ENCODE data around the gene ARPC1A.
"Not testable (repeated sequence)": the region's sequence is repeated elsewhere in the genome, so short reads cannot be mapped to it uniquely, and the experiment has no call there.

Gene ARPC1A

GRCh38 chr7:99325592-99326407 is at the start of gene ARPC1A:
Gene ARPC1A (plus strand): TSS chr7:99325898. CDS start chr7:99333354, 7,456 bp downstream.
- peak; percentile 96 for DNase-seq (ENCODE audit: low spot score)

GRCh38 chr7:99278180-99278579 is 47.5 kb upstream of the ARPC1A start:
- DNase-seq (ENCODE audit: low spot score) = no peak

GRCh38 chr7:99284165-99284564 is 41.5 kb upstream of the ARPC1A start:
- not testable (repeated sequence) for DNase-seq (ENCODE audit: low spot score)

- no peak for DNase-seq (ENCODE audit: low spot score)
Measured at GRCh38 chr7:99287779-99288534, 37.7 kb upstream of the ARPC1A start.

- no peak for DNase-seq (ENCODE audit: low spot score)
Measured at GRCh38 chr7:99289185-99289584, 36.5 kb upstream of the ARPC1A start.

GRCh38 chr7:99290148-99290547 is 35.5 kb upstream of the ARPC1A start:
- not testable (repeated sequence) for DNase-seq (ENCODE audit: low spot score)

- no peak for DNase-seq (ENCODE audit: low spot score)
Measured at GRCh38 chr7:99290980-99291607, 34.6 kb upstream of the ARPC1A start.

GRCh38 chr7:99292127-99292526 is 33.6 kb upstream of the ARPC1A start:
- DNase-seq (ENCODE audit: low spot score) = no peak

- no peak for DNase-seq (ENCODE audit: low spot score)
Measured at GRCh38 chr7:99293167-99293566, 32.5 kb upstream of the ARPC1A start.

GRCh38 chr7:99293650-99294049 is 32.0 kb upstream of the ARPC1A start:
- DNase-seq (ENCODE audit: low spot score) = no peak

GRCh38 chr7:99296471-99296870 is 29.2 kb upstream of the ARPC1A start:
- no peak for DNase-seq (ENCODE audit: low spot score)

GRCh38 chr7:99301496-99301895 is 24.2 kb upstream of the ARPC1A start:
- no peak for DNase-seq (ENCODE audit: low spot score)

- DNase-seq (ENCODE audit: low spot score) = no peak
Measured at GRCh38 chr7:99305473-99306260, 20.0 kb upstream of the ARPC1A start.

GRCh38 chr7:99308461-99309074 is 17.1 kb upstream of the ARPC1A start:
- peak; percentile 46 for DNase-seq (ENCODE audit: low spot score)

GRCh38 chr7:99309111-99309510 is 16.6 kb upstream of the ARPC1A start:
- DNase-seq (ENCODE audit: low spot score) = no peak

- DNase-seq (ENCODE audit: low spot score) = no peak
Measured at GRCh38 chr7:99310004-99310403, 15.7 kb upstream of the ARPC1A start.

- no peak for DNase-seq (ENCODE audit: low spot score)
Measured at GRCh38 chr7:99311702-99312101, 14.0 kb upstream of the ARPC1A start.

GRCh38 chr7:99312316-99313203 is 13.1 kb upstream of the ARPC1A start:
- peak; percentile 65 for DNase-seq (ENCODE audit: low spot score)

- DNase-seq (ENCODE audit: low spot score) = no peak
Measured at GRCh38 chr7:99313204-99313573, 12.5 kb upstream of the ARPC1A start.

GRCh38 chr7:99314504-99314903 is 11.2 kb upstream of the ARPC1A start:
- DNase-seq (ENCODE audit: low spot score) = no peak

GRCh38 chr7:99320371-99320770 is 5.3 kb upstream of the ARPC1A start:
- DNase-seq (ENCODE audit: low spot score) = no peak
